ENCODE data around the gene PAK5. TPM values are rescaled to one million over a fixed set of nuclear protein-coding genes. Genes with fewer than 3 reads are reported as not detected.

The PAK5 gene
- total and polyA plus RNA-seq, 2 experiments from 2014 or later = 0.57 to 1.1 TPM

DNA sequence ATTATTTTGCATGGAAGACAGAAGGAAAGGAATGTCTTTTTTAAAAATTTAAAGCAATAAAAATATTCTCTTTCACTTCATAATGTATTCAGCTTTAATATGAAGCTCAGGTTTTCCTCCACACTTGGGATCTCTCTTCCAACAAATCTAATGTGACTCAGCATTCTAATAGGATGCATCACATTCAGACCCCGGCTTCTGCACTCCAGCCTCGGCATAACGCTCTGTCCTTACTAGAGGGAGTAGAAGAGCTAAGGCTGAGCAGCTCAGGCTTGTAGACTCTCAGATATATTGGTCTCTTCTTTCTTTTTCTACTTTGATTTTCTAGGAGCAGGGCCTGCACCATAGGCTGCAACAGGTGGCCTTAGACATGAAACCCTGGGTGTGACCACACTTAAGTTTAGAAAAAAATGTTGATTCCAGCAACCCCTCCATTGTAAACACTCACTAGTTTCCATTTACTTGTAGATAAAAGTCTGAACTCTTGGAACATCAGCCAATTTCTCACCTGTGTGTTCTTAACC is 161.7 kb downstream of the PAK5 start:
- no peaks in the 10 kb centered on the region for H4K20me1 ChIP-seq (replicated peaks; ENCODE audit: insufficient read depth)
- no peak overlapping the region for H3K4me3 Mint-ChIP-seq
- no peak overlapping the region for H3K4me2 ChIP-seq
- H3K9me2 ChIP-seq (ENCODE audit: insufficient read depth) = 0 out of 2 replicates have a peak, but pooled peaks cover 3% of the 10 kb centered on the region
- no peak overlapping the region for H3K27ac ChIP-seq (ENCODE audit: low read depth)
- no peaks in the 10 kb centered on the region for H3F3A ChIP-seq (replicated peaks; ENCODE audit: low read depth)
- no peaks in the 10 kb centered on the region for H3K27me3 ChIP-seq (ENCODE audit: insufficient read depth)
- no peak overlapping the region; the same call in 1 of the 2 replicates for H3K27ac Mint-ChIP-seq
- peaks cover 2% of the 10 kb centered on the region; the same call in 2 of the 3 replicates for H3K4me1 Mint-ChIP-seq
- no peaks in the 10 kb centered on the region for H3K27me3 Mint-ChIP-seq (ENCODE audit: insufficient read depth, low read depth, poor library complexity)
- H2AFZ ChIP-seq = no peak overlapping the region
- peaks cover 7% of the 10 kb centered on the region; the same call in 1 of the 3 replicates for H3K9me3 Mint-ChIP-seq
- H3K36me3 Mint-ChIP-seq (ENCODE audit: low read depth) = peaks cover 3% of the 10 kb centered on the region; the same call in 1 of the 3 replicates
- ATAC-seq (no peak), DNase-seq (ENCODE audit: low spot score) (no peak)
- H3K4me1 ChIP-seq (ENCODE audit: insufficient read depth) = peaks cover 3% of the 10 kb centered on the region; the same call in 1 of the 2 replicates
- no peaks in the 10 kb centered on the region for H3K36me3 ChIP-seq (ENCODE audit: insufficient read depth)
- no peak for TF ChIP-seq EZH2phosphoT487 (IDR thresholded peaks at IDR 0.05; ENCODE audit: unreplicated experiment)
- no peak for TF ChIP-seq NANOG (IDR thresholded peaks at IDR 0.05; ENCODE audit: borderline replicate concordance)
- no peak for TF ChIP-seq JUNB (IDR thresholded peaks at IDR 0.05; ENCODE audit: unreplicated experiment)
- TF ChIP-seq ZNF331 (CRISPR knock-in tag; IDR thresholded peaks at IDR 0.05; ENCODE audit: low read depth) = no peak
- H3K4me3 ChIP-seq = no peak overlapping the region
- H3K79me2 ChIP-seq (replicated peaks; ENCODE audit: insufficient read depth) = no peaks in the 10 kb centered on the region

- peaks cover 2% of the 10 kb centered on the region; the same call in 2 of the 3 replicates for H3K4me1 Mint-ChIP-seq
- no peak overlapping the region for H3K4me3 Mint-ChIP-seq
- H3K27me3 Mint-ChIP-seq (ENCODE audit: insufficient read depth, low read depth, poor library complexity) = no peaks in the 10 kb centered on the region
- H3F3A ChIP-seq (replicated peaks; ENCODE audit: low read depth) = no peaks in the 10 kb centered on the region
- H3K9me2 ChIP-seq (ENCODE audit: insufficient read depth) = 0 out of 2 replicates have a peak, but pooled peaks cover 2% of the 10 kb centered on the region
- peaks cover 3% of the 10 kb centered on the region; the same call in 1 of the 3 replicates for H3K36me3 Mint-ChIP-seq (ENCODE audit: low read depth)
- no peak for DNase-seq (ENCODE audit: low spot score)
- no peaks in the 10 kb centered on the region for H4K20me1 ChIP-seq (replicated peaks; ENCODE audit: insufficient read depth)
- H3K27ac Mint-ChIP-seq = no peak overlapping the region
- H3K4me1 ChIP-seq (ENCODE audit: insufficient read depth) = peaks cover 3% of the 10 kb centered on the region; the same call in 1 of the 2 replicates
- H3K4me2 ChIP-seq = no peak overlapping the region
- H3K27ac ChIP-seq (ENCODE audit: low read depth) = no peak overlapping the region
- ATAC-seq = no peak
- H3K9me3 Mint-ChIP-seq = peaks cover 7% of the 10 kb centered on the region; the same call in 1 of the 3 replicates
- H3K4me3 ChIP-seq = no peak overlapping the region
- H3K36me3 ChIP-seq (ENCODE audit: insufficient read depth) = no peaks in the 10 kb centered on the region
- H3K27me3 ChIP-seq (ENCODE audit: insufficient read depth) = no peaks in the 10 kb centered on the region
- no peak overlapping the region for H2AFZ ChIP-seq
- H3K79me2 ChIP-seq (replicated peaks; ENCODE audit: insufficient read depth) = no peaks in the 10 kb centered on the region
- no peak for TF ChIP-seq EZH2phosphoT487 (IDR thresholded peaks at IDR 0.05; ENCODE audit: unreplicated experiment)
- TF ChIP-seq CREB1 (CRISPR knock-in tag; IDR thresholded peaks at IDR 0.05; ENCODE audit: low read depth) = no peak
- TF ChIP-seq, protein P1, sequence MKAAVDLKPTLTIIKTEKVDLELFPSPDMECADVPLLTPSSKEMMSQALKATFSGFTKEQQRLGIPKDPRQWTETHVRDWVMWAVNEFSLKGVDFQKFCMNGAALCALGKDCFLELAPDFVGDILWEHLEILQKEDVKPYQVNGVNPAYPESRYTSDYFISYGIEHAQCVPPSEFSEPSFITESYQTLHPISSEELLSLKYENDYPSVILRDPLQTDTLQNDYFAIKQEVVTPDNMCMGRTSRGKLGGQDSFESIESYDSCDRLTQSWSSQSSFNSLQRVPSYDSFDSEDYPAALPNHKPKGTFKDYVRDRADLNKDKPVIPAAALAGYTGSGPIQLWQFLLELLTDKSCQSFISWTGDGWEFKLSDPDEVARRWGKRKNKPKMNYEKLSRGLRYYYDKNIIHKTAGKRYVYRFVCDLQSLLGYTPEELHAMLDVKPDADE (IDR thresholded peaks at IDR 0.05) = no peak
- TF ChIP-seq, protein P2, sequence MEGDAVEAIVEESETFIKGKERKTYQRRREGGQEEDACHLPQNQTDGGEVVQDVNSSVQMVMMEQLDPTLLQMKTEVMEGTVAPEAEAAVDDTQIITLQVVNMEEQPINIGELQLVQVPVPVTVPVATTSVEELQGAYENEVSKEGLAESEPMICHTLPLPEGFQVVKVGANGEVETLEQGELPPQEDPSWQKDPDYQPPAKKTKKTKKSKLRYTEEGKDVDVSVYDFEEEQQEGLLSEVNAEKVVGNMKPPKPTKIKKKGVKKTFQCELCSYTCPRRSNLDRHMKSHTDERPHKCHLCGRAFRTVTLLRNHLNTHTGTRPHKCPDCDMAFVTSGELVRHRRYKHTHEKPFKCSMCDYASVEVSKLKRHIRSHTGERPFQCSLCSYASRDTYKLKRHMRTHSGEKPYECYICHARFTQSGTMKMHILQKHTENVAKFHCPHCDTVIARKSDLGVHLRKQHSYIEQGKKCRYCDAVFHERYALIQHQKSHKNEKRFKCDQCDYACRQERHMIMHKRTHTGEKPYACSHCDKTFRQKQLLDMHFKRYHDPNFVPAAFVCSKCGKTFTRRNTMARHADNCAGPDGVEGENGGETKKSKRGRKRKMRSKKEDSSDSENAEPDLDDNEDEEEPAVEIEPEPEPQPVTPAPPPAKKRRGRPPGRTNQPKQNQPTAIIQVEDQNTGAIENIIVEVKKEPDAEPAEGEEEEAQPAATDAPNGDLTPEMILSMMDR (conservative IDR thresholded peaks at IDR 0.05; ENCODE audit: low read depth in 2 of 2) = no peak
- TF ChIP-seq, protein P3, sequence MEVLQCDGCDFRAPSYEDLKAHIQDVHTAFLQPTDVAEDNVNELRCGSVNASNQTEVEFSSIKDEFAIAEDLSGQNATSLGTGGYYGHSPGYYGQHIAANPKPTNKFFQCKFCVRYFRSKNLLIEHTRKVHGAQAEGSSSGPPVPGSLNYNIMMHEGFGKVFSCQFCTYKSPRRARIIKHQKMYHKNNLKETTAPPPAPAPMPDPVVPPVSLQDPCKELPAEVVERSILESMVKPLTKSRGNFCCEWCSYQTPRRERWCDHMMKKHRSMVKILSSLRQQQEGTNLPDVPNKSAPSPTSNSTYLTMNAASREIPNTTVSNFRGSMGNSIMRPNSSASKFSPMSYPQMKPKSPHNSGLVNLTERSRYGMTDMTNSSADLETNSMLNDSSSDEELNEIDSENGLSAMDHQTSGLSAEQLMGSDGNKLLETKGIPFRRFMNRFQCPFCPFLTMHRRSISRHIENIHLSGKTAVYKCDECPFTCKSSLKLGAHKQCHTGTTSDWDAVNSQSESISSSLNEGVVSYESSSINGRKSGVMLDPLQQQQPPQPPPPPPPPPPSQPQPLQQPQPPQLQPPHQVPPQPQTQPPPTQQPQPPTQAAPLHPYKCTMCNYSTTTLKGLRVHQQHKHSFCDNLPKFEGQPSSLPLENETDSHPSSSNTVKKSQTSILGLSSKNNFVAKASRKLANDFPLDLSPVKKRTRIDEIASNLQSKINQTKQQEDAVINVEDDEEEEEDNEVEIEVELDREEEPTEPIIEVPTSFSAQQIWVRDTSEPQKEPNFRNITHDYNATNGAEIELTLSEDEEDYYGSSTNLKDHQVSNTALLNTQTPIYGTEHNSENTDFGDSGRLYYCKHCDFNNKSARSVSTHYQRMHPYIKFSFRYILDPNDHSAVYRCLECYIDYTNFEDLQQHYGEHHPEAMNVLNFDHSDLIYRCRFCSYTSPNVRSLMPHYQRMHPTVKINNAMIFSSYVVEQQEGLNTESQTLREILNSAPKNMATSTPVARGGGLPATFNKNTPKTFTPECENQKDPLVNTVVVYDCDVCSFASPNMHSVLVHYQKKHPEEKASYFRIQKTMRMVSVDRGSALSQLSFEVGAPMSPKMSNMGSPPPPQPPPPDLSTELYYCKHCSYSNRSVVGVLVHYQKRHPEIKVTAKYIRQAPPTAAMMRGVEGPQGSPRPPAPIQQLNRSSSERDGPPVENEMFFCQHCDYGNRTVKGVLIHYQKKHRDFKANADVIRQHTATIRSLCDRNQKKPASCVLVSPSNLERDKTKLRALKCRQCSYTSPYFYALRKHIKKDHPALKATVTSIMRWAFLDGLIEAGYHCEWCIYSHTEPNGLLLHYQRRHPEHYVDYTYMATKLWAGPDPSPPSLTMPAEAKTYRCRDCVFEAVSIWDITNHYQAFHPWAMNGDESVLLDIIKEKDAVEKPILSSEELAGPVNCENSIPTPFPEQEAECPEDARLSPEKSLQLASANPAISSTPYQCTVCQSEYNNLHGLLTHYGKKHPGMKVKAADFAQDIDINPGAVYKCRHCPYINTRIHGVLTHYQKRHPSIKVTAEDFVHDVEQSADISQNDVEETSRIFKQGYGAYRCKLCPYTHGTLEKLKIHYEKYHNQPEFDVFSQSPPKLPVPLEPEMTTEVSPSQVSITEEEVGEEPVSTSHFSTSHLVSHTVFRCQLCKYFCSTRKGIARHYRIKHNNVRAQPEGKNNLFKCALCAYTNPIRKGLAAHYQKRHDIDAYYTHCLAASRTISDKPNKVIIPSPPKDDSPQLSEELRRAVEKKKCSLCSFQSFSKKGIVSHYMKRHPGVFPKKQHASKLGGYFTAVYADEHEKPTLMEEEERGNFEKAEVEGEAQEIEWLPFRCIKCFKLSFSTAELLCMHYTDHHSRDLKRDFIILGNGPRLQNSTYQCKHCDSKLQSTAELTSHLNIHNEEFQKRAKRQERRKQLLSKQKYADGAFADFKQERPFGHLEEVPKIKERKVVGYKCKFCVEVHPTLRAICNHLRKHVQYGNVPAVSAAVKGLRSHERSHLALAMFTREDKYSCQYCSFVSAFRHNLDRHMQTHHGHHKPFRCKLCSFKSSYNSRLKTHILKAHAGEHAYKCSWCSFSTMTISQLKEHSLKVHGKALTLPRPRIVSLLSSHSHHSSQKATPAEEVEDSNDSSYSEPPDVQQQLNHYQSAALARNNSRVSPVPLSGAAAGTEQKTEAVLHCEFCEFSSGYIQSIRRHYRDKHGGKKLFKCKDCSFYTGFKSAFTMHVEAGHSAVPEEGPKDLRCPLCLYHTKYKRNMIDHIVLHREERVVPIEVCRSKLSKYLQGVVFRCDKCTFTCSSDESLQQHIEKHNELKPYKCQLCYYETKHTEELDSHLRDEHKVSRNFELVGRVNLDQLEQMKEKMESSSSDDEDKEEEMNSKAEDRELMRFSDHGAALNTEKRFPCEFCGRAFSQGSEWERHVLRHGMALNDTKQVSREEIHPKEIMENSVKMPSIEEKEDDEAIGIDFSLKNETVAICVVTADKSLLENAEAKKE (CRISPR knock-in tag; IDR thresholded peaks at IDR 0.05) = no peak
- TF ChIP-seq EZH2 (IDR thresholded peaks at IDR 0.05; ENCODE audit: low read depth, unreplicated experiment) = no peak
- TF ChIP-seq NANOG (IDR thresholded peaks at IDR 0.05; ENCODE audit: borderline replicate concordance) = no peak
- TF ChIP-seq JUNB (IDR thresholded peaks at IDR 0.05; ENCODE audit: unreplicated experiment) = no peak
Measured at GRCh38 chr20:9672981-9673380, 165.9 kb downstream of the PAK5 start.
